Gastrocnemius medialis (tissue), 4 donors: ENCODE results near the gene CFAP70.

Experiments
- POLR2A ChIP-seq, 2 donors: fragments of 450-650 bp; IDR thresholded peaks; one replicate each; pipeline ENCODE4 v1.6.1; 2017; ENCODE audit warnings: antibody characterized with exemption in 2 of 2, mild to moderate bottlenecking in 2 of 2, moderate library complexity in 2 of 2
- TF ChIP-seq, protein P1 (sequence below), 5 experiments: fragments of 450-650 bp in 3 of 5; fragments of 200-600 bp in 2 of 5; sonication (generic) in 2 of 5; IDR thresholded peaks in 4 of 5; conservative IDR thresholded peaks in 1 of 5; 1 replicate in 4 of 5; 2 replicates in 1 of 5; pipeline ENCODE4 v1.5.1; 2016 to 2019; ENCODE audit warnings: antibody characterized with exemption in 5 of 5, mild to moderate bottlenecking in 3 of 5, moderate library complexity in 3 of 5

DNA sequence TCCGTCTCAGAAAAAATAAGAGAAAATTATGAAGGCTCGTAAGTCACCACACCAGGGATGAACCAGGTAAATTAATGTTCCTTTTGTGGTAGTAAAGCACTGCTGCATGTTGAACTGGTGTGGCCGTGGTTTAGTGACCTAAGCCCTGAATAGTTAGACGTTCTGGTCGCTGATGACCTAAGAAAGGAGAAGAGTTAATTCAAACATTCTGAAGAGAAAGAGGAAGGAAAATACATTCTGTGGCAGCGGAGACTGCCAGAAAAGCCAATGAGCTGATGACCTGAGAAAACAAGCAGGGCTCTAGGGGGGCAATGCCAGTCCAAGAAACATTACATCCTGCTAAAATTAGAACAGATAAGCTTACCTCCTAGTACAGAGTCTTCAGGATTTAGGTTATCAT, 129.1 kb downstream of the CFAP70 start:
- TF ChIP-seq POLR2A (IDR thresholded peaks at IDR 0.05) = no peak
- TF ChIP-seq, protein P1, sequence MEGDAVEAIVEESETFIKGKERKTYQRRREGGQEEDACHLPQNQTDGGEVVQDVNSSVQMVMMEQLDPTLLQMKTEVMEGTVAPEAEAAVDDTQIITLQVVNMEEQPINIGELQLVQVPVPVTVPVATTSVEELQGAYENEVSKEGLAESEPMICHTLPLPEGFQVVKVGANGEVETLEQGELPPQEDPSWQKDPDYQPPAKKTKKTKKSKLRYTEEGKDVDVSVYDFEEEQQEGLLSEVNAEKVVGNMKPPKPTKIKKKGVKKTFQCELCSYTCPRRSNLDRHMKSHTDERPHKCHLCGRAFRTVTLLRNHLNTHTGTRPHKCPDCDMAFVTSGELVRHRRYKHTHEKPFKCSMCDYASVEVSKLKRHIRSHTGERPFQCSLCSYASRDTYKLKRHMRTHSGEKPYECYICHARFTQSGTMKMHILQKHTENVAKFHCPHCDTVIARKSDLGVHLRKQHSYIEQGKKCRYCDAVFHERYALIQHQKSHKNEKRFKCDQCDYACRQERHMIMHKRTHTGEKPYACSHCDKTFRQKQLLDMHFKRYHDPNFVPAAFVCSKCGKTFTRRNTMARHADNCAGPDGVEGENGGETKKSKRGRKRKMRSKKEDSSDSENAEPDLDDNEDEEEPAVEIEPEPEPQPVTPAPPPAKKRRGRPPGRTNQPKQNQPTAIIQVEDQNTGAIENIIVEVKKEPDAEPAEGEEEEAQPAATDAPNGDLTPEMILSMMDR (IDR thresholded peaks at IDR 0.05 in 4 of 5, conservative IDR thresholded peaks at IDR 0.05 in 1 of 5) = no peak
